HG02798 (cell line): ENCODE measurements around the gene GRIN2C.
"Not testable (repeated sequence)": the region's sequence is repeated elsewhere in the genome, so short reads cannot be mapped to it uniquely, and the experiment has no call there.

ENCODE experiments used
- ATAC-seq: cut with Tn5 transposase; IDR thresholded peaks from one replicate; pipeline ENCODE4 v1.9.1; 2021; ENCODE audit warnings: mild to moderate bottlenecking; ENCODE audit not compliant: unreplicated experiment, poor library complexity

GRIN2C gene

GRCh38 chr17:74881073-74881472, 21.4 kb upstream of the GRIN2C start:
- no peak for ATAC-seq

GRCh38 chr17:74879308-74879707, 19.6 kb upstream of the GRIN2C start:
- no peak for ATAC-seq

GRCh38 chr17:74878658-74879057, 19.0 kb upstream of the GRIN2C start:
- ATAC-seq = no peak

- no peak for ATAC-seq
Observed at GRCh38 chr17:74877592-74878548, 18.2 kb upstream of the GRIN2C start.

DNA sequence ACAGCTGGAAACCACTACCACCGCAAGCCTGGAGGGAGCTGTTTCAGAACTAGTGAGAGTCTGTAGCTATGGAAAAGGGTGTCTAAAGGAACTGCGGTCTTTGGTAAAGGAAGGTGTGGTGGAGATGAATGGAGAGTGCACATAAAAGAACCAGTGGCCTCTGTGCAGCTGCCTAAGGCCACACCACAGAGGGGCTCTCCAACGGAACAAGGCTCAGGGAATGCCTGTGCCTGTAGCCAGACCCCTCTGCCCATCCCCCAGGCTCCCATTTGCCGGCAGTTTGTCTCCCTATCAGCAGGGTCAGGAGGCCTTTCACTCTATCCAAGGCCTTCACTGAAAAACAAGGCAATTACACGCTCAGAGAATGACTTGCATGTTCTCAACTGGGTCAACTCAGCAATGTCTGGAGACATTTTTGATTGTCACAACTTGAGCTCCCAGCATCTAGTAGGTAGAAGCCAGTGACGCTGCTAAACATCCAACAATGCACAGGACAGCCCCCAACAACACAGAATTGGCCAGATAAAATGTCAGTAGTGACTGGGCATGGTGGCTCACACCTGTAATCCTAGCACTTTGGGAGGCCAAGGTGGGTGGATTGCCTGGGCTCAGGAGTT, 16.4 kb upstream of the GRIN2C start:
- no peak for ATAC-seq

DNA sequence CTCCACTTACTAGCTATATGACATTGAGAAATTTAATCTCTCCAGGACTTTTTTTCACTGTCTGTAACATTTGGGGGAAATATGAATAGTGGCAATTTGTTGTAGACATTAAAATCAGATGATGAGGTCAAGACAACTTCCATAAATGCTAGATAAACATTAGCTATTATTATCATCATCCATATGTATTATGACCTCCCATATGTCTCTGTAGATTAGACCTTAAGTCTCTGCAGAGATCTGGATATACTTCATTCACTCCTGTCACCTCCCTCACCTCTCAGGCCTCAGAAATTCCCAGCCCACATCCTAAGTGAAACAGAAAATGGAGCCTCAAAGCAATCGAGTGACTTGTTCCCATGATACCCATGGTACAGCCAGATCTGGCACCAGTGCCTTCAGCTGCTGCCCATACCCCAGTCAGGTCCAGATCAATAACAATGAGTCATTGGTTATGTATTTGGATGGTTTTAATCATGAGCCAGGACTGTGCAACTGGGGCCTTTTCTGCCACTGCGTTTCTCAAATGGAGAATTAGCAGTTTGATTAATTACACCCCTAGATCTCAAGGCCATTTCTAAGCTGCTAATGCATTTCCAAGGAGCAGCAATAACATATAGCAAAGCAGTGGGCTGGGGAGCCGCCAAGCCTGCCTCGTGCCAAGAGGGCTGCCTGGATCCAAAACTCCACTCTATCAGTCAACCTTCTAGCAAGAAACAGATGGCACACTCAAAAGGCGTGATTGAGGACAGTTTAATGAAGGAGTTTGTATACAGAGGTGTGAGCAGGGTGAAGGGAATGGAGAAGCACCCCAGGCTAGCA, 15.7 kb upstream of the GRIN2C start:
- ATAC-seq = no peak

- ATAC-seq = no peak
Observed at GRCh38 chr17:74874615-74875037, 14.9 kb upstream of the GRIN2C start.

GRCh38 chr17:74873874-74874614, 14.4 kb upstream of the GRIN2C start:
- ATAC-seq = no peak

DNA sequence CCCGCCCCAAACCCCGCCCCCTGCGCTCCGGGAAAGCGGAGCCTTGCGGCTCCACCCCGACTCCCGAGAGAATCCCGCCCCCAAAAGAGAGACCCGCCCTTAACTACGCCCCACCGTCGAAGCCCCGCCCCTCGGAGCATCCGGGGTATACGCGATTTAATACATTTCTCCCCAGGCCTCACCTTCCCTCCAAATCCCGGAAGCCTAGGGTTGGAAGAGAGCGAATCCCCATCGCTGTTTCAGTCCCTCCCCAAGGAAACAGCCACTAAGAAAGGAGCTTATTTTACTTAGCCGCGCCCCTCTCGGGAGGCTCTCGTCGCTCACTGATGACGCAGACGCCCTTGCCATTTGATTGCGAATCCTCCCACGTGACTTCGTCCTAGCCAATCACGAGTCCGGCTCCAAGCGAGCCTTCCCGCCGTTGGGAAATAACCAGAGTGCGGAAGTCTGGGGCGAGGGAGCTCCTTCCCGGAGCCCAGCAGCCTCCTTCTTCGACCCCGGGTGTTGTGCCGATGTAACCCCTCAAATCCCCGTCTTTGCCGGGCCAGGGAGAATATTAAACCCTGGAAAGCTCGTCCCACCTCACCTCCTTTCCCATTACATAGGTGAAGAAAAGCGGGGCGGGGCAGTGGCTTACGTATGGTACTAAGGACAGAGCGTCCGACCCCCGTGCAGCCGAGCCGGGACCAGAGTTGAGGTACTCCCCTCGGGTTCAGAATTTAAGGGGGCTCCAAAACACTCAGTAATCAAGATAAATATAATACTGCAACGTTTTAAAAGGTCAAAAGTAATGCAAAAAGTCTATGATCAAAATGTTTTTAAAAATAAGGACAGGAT, 13.6 kb upstream of the GRIN2C start:
- peak; percentile 93 for ATAC-seq

DNA sequence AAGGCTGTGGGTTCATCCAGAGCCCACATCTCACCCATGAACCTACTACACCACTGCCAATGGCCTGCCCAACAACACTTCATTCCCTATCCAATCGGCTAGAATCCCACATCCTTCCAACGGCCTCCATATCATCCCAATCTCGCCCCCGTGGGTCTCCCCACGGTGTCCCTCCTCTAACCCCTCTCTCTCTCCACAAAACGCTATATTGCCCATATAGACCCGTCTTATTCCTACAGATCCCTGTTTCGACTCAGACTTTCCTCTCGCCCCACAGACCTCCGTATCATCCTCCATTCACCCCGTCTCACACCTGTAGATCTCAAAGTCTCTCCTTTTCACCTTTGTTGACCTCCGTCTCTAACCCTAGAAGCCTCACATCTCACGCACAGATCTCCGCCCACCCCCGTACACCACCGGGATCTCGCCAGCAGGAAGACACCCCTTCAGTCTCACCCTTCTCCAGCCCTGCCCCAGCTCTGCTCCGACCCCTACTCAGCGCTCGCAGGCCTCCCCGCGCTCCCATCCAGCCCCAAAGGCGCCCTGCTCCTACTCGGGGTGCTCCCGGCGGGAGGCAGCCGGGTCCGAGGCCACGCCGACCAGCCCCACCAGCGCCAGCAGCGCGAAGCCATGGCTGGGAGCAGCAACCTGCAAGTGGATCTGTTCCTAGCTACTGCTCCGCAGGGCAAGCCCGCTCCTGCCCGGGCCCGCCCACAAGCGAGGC, 12.8 kb upstream of the GRIN2C start, which contains the start of gene FDXR:
Gene FDXR (minus strand): TSS at position 682 of the 724 bp plus-strand sequence. CDS start 50 bp downstream, at position 632.
- no peak for ATAC-seq

DNA sequence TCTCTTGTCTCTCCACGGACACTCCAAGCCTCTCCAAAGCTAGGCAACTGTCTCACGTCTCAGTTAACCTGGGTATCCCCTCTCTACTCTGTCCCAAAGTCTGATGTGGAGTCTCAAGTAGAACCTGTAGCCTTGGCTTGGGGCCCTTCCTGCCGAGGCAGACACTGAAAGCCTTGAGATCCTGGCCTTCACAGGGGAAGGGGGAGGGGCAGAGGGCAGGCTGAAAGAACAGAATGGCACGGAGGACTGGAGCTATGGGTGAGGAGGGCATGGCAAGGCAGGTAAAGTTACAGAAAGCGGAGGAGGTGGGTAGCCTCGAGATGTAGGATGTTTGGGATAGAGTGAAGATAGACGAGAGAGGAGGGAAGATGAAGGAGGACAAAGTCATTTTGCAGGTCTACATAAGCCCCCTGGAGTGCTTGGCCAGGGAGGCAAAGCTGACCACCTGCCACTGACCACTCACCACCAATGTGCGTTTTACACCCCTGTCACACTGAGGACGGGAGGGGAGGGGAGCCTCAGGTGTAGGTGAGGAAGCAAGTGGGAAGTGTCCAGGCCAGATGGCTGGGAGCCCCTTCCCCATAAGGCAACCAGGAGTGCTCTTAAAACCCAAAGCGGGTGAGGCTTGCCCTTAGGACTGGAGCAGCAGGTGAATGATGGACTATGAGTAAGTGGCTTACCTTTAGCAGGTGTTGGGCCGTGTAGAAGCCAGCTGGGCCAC, 11.8 kb upstream of the GRIN2C start:
- ATAC-seq = no peak

GRCh38 chr17:74870512-74870911, 10.8 kb upstream of the GRIN2C start:
- no peak for ATAC-seq

GRCh38 chr17:74870028-74870427, 10.3 kb upstream of the GRIN2C start:
- not testable (repeated sequence) for ATAC-seq

- no peak for ATAC-seq
Observed at GRCh38 chr17:74868908-74869255, 9.2 kb upstream of the GRIN2C start.

GRCh38 chr17:74868251-74868907, 8.7 kb upstream of the GRIN2C start:
- ATAC-seq = no peak

GRCh38 chr17:74866198-74866835, 6.6 kb upstream of the GRIN2C start:
- no peak for ATAC-seq
